WTC11 (cell line): Measurements from ENCODE around the gene SREBF1. TPM values are rescaled to one million over a fixed set of nuclear protein-coding genes. Genes with fewer than 3 reads are reported as not detected.

Experiments used
- ATAC-seq: fragments of 200-7000 bp; cut with Tn5 transposase; 2 replicates; pipeline ENCODE4 v1.10.0; 2021; ENCODE audit warnings: mild to moderate bottlenecking, moderate library complexity
- CTCF ChIA-PET: fragments of 300-600 bp; sonication (Branson Sonifier 250); formaldehyde crosslinking; loops from one replicate; lab custom pipeline; 2021; ENCODE audit warnings: antibody characterized with exemption; lab: Charles Lee
- POLR2A ChIA-PET: fragments of 350-600 bp; sonication (Branson Sonifier 250); formaldehyde crosslinking; loops from one replicate; lab custom pipeline; 2021; ENCODE audit warnings: antibody characterized with exemption; lab: Charles Lee
- DNase-seq: peaks from one replicate; pipeline ENCODE4 v3.0.0; 2021; ENCODE audit warnings: low spot score
- H3K27ac Mint-ChIP-seq: 2 replicates; pipeline ENCODE4 v1.8.0; 2021; ENCODE audit warnings: mixed read lengths
- H3K27me3 Mint-ChIP-seq: 2 replicates; pipeline ENCODE4 v1.8.0; 2021; ENCODE audit warnings: low read depth, mild to moderate bottlenecking, moderate library complexity, mixed read lengths
- H3K36me3 Mint-ChIP-seq: 2 replicates; pipeline ENCODE4 v1.8.0; 2021; ENCODE audit warnings: mixed read lengths
- H3K4me1 Mint-ChIP-seq: 2 replicates; pipeline ENCODE4 v1.8.0; 2022; ENCODE audit warnings: mixed read lengths
- H3K4me3 Mint-ChIP-seq: 2 replicates; pipeline ENCODE4 v1.8.0; 2021; ENCODE audit warnings: mild to moderate bottlenecking, moderate library complexity, mixed read lengths
- H3K9me3 Mint-ChIP-seq: 2 replicates; pipeline ENCODE4 v1.8.0; 2021; ENCODE audit warnings: mixed read lengths
- AFF4 ChIP-seq: sonication (generic); formaldehyde crosslinking; IDR thresholded peaks from 2 replicates; pipeline ENCODE4 v1.8.1; 2023; ENCODE audit warnings: mild to moderate bottlenecking, missing genetic modification reagents, borderline replicate concordance
- EMX1 ChIP-seq: fragments of 250-450 bp; sonication (Bioruptor Pico); IDR thresholded peaks from 2 replicates; pipeline ENCODE4 v1.8.0; 2021; ENCODE audit warnings: mild to moderate bottlenecking
- ETV6 ChIP-seq: sonication (generic); formaldehyde crosslinking; IDR thresholded peaks from 2 replicates; pipeline ENCODE4 v1.8.1; 2022; ENCODE audit warnings: mild to moderate bottlenecking, missing genetic modification reagents
- FOXP1 ChIP-seq: sonication (generic); formaldehyde crosslinking; IDR thresholded peaks from 2 replicates; pipeline ENCODE4 v1.8.0; 2022; ENCODE audit warnings: missing genetic modification reagents, mild to moderate bottlenecking, moderate library complexity, borderline replicate concordance
- GTF2I ChIP-seq: fragments of 250-450 bp; sonication (Bioruptor Pico); conservative IDR thresholded peaks from 2 replicates; pipeline ENCODE4 v1.4.0; 2021; ENCODE audit warnings: mild to moderate bottlenecking
- HMGXB4 ChIP-seq: sonication (generic); formaldehyde crosslinking; IDR thresholded peaks from 2 replicates; pipeline ENCODE4 v1.8.1; 2023; ENCODE audit warnings: mild to moderate bottlenecking, moderate library complexity, missing genetic modification reagents
- JAZF1 ChIP-seq: fragments of 250-450 bp; sonication (Bioruptor Pico); IDR thresholded peaks from 2 replicates; pipeline ENCODE4 v1.9.0; 2021; ENCODE audit warnings: moderate library complexity, mild to moderate bottlenecking, inconsistent platforms
- JUN ChIP-seq: sonication (generic); formaldehyde crosslinking; IDR thresholded peaks from 2 replicates; pipeline ENCODE4 v1.8.0; 2023; ENCODE audit warnings: mild to moderate bottlenecking, missing genetic modification reagents
- MAX ChIP-seq: sonication (generic); formaldehyde crosslinking; IDR thresholded peaks from 2 replicates; pipeline ENCODE4 v1.8.0; 2022; ENCODE audit warnings: mild to moderate bottlenecking, missing genetic modification reagents
- NFATC4 ChIP-seq: fragments of 250-450 bp; sonication (Bioruptor Pico); IDR thresholded peaks from 2 replicates; pipeline ENCODE4 v1.9.0; 2021; ENCODE audit warnings: mild to moderate bottlenecking
- NFE2L1 ChIP-seq: sonication (generic); formaldehyde crosslinking; IDR thresholded peaks from 2 replicates; pipeline ENCODE4 v1.8.1; 2023; ENCODE audit warnings: missing genetic modification reagents
- NR3C1 ChIP-seq: sonication (generic); formaldehyde crosslinking; conservative IDR thresholded peaks from 2 replicates; pipeline ENCODE4 v1.8.1; 2023; ENCODE audit warnings: low read depth, mild to moderate bottlenecking, missing genetic modification reagents
- SMAD3 ChIP-seq: sonication (generic); formaldehyde crosslinking; IDR thresholded peaks from 2 replicates; pipeline ENCODE4 v1.8.0; 2022; ENCODE audit warnings: missing genetic modification reagents, mild to moderate bottlenecking, borderline replicate concordance
- STAT6 ChIP-seq: sonication (generic); formaldehyde crosslinking; conservative IDR thresholded peaks from 2 replicates; pipeline ENCODE4 v1.8.1; 2023; ENCODE audit warnings: mild to moderate bottlenecking, low read depth, missing genetic modification reagents, moderate library complexity
- TCF7 ChIP-seq: sonication (generic); formaldehyde crosslinking; IDR thresholded peaks from 2 replicates; pipeline ENCODE4 v1.8.0; 2022; ENCODE audit warnings: mild to moderate bottlenecking, low read depth, missing genetic modification reagents, moderate library complexity
- TP53 ChIP-seq: sonication (generic); formaldehyde crosslinking; IDR thresholded peaks from 2 replicates; pipeline ENCODE4 v1.8.1; 2023; ENCODE audit warnings: mild to moderate bottlenecking, missing genetic modification reagents
- USF2 ChIP-seq: sonication (generic); formaldehyde crosslinking; IDR thresholded peaks from 2 replicates; pipeline ENCODE4 v1.8.1; 2023; ENCODE audit warnings: mild to moderate bottlenecking, missing genetic modification reagents, moderate library complexity
- ZBTB21 ChIP-seq: sonication (generic); formaldehyde crosslinking; IDR thresholded peaks from 2 replicates; pipeline ENCODE4 v1.8.1; 2023; ENCODE audit warnings: mild to moderate bottlenecking, missing genetic modification reagents, borderline replicate concordance
- ZNF263 ChIP-seq: sonication (generic); formaldehyde crosslinking; IDR thresholded peaks from 2 replicates; pipeline ENCODE4 v1.8.1; 2022; ENCODE audit warnings: low read depth, mild to moderate bottlenecking, moderate library complexity, missing genetic modification reagents
- ZNF423 ChIP-seq: fragments of 250-450 bp; sonication (Bioruptor Pico); IDR thresholded peaks from 2 replicates; pipeline ENCODE4 v2.1.2; 2022; ENCODE audit warnings: mild to moderate bottlenecking, moderate library complexity
- ZNF425 ChIP-seq: fragments of 250-450 bp; sonication (Bioruptor Pico); conservative IDR thresholded peaks from 2 replicates; pipeline ENCODE4 v1.9.0; 2021; ENCODE audit warnings: mild to moderate bottlenecking
- ZNF671 ChIP-seq: fragments of 250-450 bp; sonication (Bioruptor Pico); IDR thresholded peaks from 2 replicates; pipeline ENCODE4 v1.8.0; 2021; ENCODE audit warnings: mild to moderate bottlenecking
- total RNA-seq: library from RNA; stranded (reverse); gene quantifications from 3 replicates; pipeline ENCODE4 v1.2.3, GENCODE V29; 2021

Gene SREBF1
- total RNA-seq, 1 experiment from 2014 or later, result 93.7 TPM

GRCh38 chr17:17810895-17811248 lies 25.9 kb downstream of the SREBF1 start:
- Mint-ChIP-seq H3K27ac (no peak overlapping the region), H3K4me3 (peak overlapping the region; percentile 66), H3K4me1 (peaks cover 22% of the 10 kb centered on the region), H3K27me3 (peaks cover 16% of the 10 kb centered on the region), H3K9me3 (no peaks in the 10 kb centered on the region), H3K36me3 (peaks cover 13% of the 10 kb centered on the region)
- DNase-seq (no peak), ATAC-seq (no peak)
- no peak for TF ChIP-seq NFE2L1 (CRISPR knock-in tag)
- no peak for TF ChIP-seq SMAD3
- TF ChIP-seq EMX1 (CRISPR knock-in tag), result no peak
- TF ChIP-seq NFATC4, result 0 out of 2 replicates have a peak, but pooled peaks have one; percentile 42
- ChIA-PET CTCF (interaction anchor here (0.6 to 4.7 kb wide), 25 partner anchors 10 to 131 kb away, joined by 3 to 60 read pairs (median 11); partner anchors contain the start of gene SREBF1), POLR2A (interaction anchor here (0.7 to 3.6 kb wide), 3 partner anchors 13 to 514 kb away, joined by 5 to 34 read pairs (median 5); partner anchors contain the start of gene SREBF1)

GRCh38 chr17:17810084-17810894 lies 26.5 kb downstream of the SREBF1 start:
- POLR2A ChIA-PET, result interaction anchor here (0.7 to 3.6 kb wide), 6 partner anchors 13 to 515 kb away, joined by 3 to 34 read pairs (median 8); partner anchors contain the start of gene SREBF1
- Mint-ChIP-seq H3K27ac (no peak overlapping the region), H3K4me1 (peaks cover 22% of the 10 kb centered on the region), H3K36me3 (peaks cover 10% of the 10 kb centered on the region; the same call in 1 of the 2 replicates), H3K4me3 (peak overlapping the region; percentile 66), H3K9me3 (no peaks in the 10 kb centered on the region), H3K27me3 (peaks cover 16% of the 10 kb centered on the region)
- ATAC-seq, result peak; percentile 62
- peak; percentile 60 for DNase-seq
- CTCF ChIA-PET, result interaction anchor here (0.7 to 4.7 kb wide), 22 partner anchors 8 to 196 kb away, joined by 3 to 47 read pairs (median 5); partner anchors contain the start of gene SREBF1
- no peak for TF ChIP-seq AFF4 (CRISPR knock-in tag)
- TF ChIP-seq NR3C1 (CRISPR knock-in tag), result no peak
- TF ChIP-seq SMAD3, result no peak
- TF ChIP-seq FOXP1 (CRISPR knock-in tag), result no peak
- peak; percentile 68 for TF ChIP-seq HMGXB4
- TF ChIP-seq MAX (CRISPR knock-in tag), result no peak; the same call in 1 of the 2 replicates
- TF ChIP-seq TCF7, result no peak
- no peak for TF ChIP-seq JUN
- 0 out of 2 replicates have a peak, but pooled peaks have one; percentile 46 for TF ChIP-seq ZNF425 (CRISPR knock-in tag)
- TF ChIP-seq USF2, result peak; percentile 34; the same call in 1 of the 2 replicates
- TF ChIP-seq ETV6, result no peak
- 0 out of 2 replicates have a peak, but pooled peaks have one; percentile 15 for TF ChIP-seq STAT6 (CRISPR knock-in tag)
- no peak for TF ChIP-seq ZNF671 (CRISPR knock-in tag)
- TF ChIP-seq GTF2I (CRISPR knock-in tag), result peak; percentile 96
- TF ChIP-seq ZNF423 (CRISPR knock-in tag), result peak; percentile 99
- TF ChIP-seq JAZF1 (CRISPR knock-in tag), result no peak
- TF ChIP-seq TP53 (CRISPR knock-in tag), result no peak; the same call in 1 of the 2 replicates
- no peak for TF ChIP-seq ZBTB21 (CRISPR knock-in tag)
- TF ChIP-seq ZNF263, result no peak
- no peak for TF ChIP-seq NFE2L1 (CRISPR knock-in tag)
